K562 (cell line): ENCODE measurements around the gene XPC. TPM values are rescaled to one million over a fixed set of nuclear protein-coding genes. Genes with fewer than 3 reads are reported as not detected.

ENCODE experiments used
- ATAC-seq: fragments of 200-7000 bp; cut with Tn5 transposase; 3 replicates; pipeline ENCODE4 v1.9.1; 2020; ENCODE audit warnings: moderate library complexity
- BruUV-seq: library from RNA; stranded (reverse); fragments of 400-500 nt; replicated peaks from 2 replicates; lab custom pipeline; 2021; lab: Mats Ljungman, UMichigan
- CTCF ChIA-PET: fragments of 300-600 bp; formaldehyde crosslinking; extraction: SDS; loops from one replicate; lab custom pipeline; 2021; ENCODE audit warnings: low intra/inter-chr PET ratio; lab: Yijun Ruan, JAX
- POLR2A ChIA-PET: fragments of 300-600, 350-650 bp; sonication (Branson Sonifier 250); formaldehyde crosslinking; extraction: SDS; loops from one replicate; lab custom pipeline; 2021; ENCODE audit warnings: antibody characterized with exemption, inconsistent platforms; lab: Yijun Ruan, JAX
- DNase-seq, 4 experiments: peaks; one replicate each; pipeline versions ENCODE4 v3.0.0 to v3.0.0-alpha.2; 2011 to 2018; ENCODE audit warnings: low spot score in 3 of 4, mixed read lengths in 3 of 4; ENCODE audit errors: extremely low read depth in 1 of 4
- FAIRE-seq: peaks from 2 replicates; lab custom pipeline; 2011; peaks lifted over from hg19 to GRCh38; lab: Jason Lieb, UNC
- H2AFZ ChIP-seq: 2 replicates; pipeline ENCODE4 v1.6.0; 2011; ENCODE audit warnings: low read depth, low read length, control low read depth, inconsistent platforms
- H3K27ac ChIP-seq: fragments of 200-600 bp; 3 replicates; pipeline ENCODE4 v1.8.0; 2011; ENCODE audit warnings: low read depth, mild to moderate bottlenecking, control low read depth, inconsistent platforms, low read length, moderate library complexity, mixed read lengths; ENCODE audit errors: extremely low read depth
- H3K27me3 ChIP-seq, 2 experiments: fragments of 300-600 bp in 1 of 2; 2 replicates in 1 of 2; 3 replicates in 1 of 2; pipeline versions ENCODE4 v1.6.0 to v1.8.0; 2011; ENCODE audit warnings: inconsistent platforms in 2 of 2, low read length in 2 of 2, mild to moderate bottlenecking in 1 of 2, mixed read lengths in 1 of 2, moderate library complexity in 1 of 2; ENCODE audit not compliant: control insufficient read depth in 2 of 2, insufficient read depth in 2 of 2
- H3K36me3 ChIP-seq: fragments of 300-600 bp; 3 replicates; pipeline ENCODE4 v1.8.0; 2011; ENCODE audit warnings: mild to moderate bottlenecking, low read length, inconsistent platforms; ENCODE audit not compliant: control insufficient read depth, insufficient read depth
- H3K4me1 ChIP-seq, 2 experiments: fragments of 200-600 bp in 1 of 2; replicated peaks in 1 of 2; 2 replicates in 1 of 2; 3 replicates in 1 of 2; pipeline versions ENCODE4 v1.5.1 to v1.8.0; 2011; ENCODE audit warnings: inconsistent platforms in 2 of 2, low read length in 2 of 2, mild to moderate bottlenecking in 1 of 2, mixed read lengths in 1 of 2, moderate library complexity in 1 of 2; ENCODE audit not compliant: control insufficient read depth in 2 of 2, insufficient read depth in 2 of 2
- H3K4me2 ChIP-seq: 2 replicates; pipeline ENCODE4 v1.6.1; 2011; ENCODE audit warnings: low read length, control low read depth, inconsistent platforms, mixed read lengths; ENCODE audit not compliant: insufficient read depth
- H3K4me3 ChIP-seq: fragments of 200-600 bp; sonication (generic), shearing (Covaris generic); 2 replicates; pipeline ENCODE4 v1.5.1; 2016; ENCODE audit warnings: control low read depth, inconsistent platforms
- H3K79me2 ChIP-seq: fragments of 200-600 bp; 3 replicates; pipeline ENCODE4 v1.8.0; 2011; ENCODE audit warnings: low read length, inconsistent platforms; ENCODE audit not compliant: control insufficient read depth, insufficient read depth
- H3K9ac ChIP-seq, 2 experiments: 2 replicates each; pipeline versions ENCODE4 v1.6.0 to v1.6.1; 2011; ENCODE audit warnings: low read depth in 2 of 2, low read length in 2 of 2, control low read depth in 1 of 2, inconsistent platforms in 1 of 2, mild to moderate bottlenecking in 1 of 2, mixed read lengths in 1 of 2; ENCODE audit not compliant: insufficient read depth in 1 of 2
- H3K9me1 ChIP-seq: one replicate; pipeline ENCODE4 v1.6.0; 2011; ENCODE audit warnings: inconsistent platforms, mild to moderate bottlenecking, low read length, moderate library complexity; ENCODE audit not compliant: control insufficient read depth, insufficient read depth
- H3K9me3 ChIP-seq: replicated peaks from 2 replicates; pipeline ENCODE4 v1.5.1; 2011; ENCODE audit warnings: low read depth, low read length, inconsistent platforms; ENCODE audit not compliant: control insufficient read depth, insufficient read depth
- H4K20me1 ChIP-seq: replicated peaks from 2 replicates; pipeline ENCODE4 v1.6.1; 2011; ENCODE audit warnings: low read length, inconsistent platforms, mixed read lengths; ENCODE audit not compliant: control insufficient read depth, insufficient read depth
- CBX2 ChIP-seq: fragments of 200-600 bp; sonication (generic); IDR thresholded peaks from one replicate; pipeline ENCODE4 v1.6.1; 2012; ENCODE audit warnings: mild to moderate bottlenecking, low read length, inconsistent platforms; ENCODE audit not compliant: insufficient read depth, poor library complexity, severe bottlenecking
- HOXB6 ChIP-seq: fragments of 250-450 bp; sonication (Bioruptor Pico); IDR thresholded peaks from 2 replicates; pipeline ENCODE4 v1.5.1; 2022; ENCODE audit warnings: mild to moderate bottlenecking, borderline replicate concordance
- MYNN ChIP-seq, 2 experiments: sonication (generic); formaldehyde crosslinking in 1 of 2; IDR thresholded peaks; 2 replicates each; pipeline versions ENCODE4 v1.5.0 to v1.6.1; 2016 to 2020; ENCODE audit warnings: antibody characterized with exemption in 1 of 2, missing genetic modification reagents in 1 of 2
- PHF20 ChIP-seq: fragments of 450-650 bp; IDR thresholded peaks from 2 replicates; pipeline ENCODE4 v1.6.1; 2018; ENCODE audit not compliant: partially characterized antibody
- RBFOX2 ChIP-seq: fragments of 200-400 bp; formaldehyde crosslinking; IDR thresholded peaks from 2 replicates; pipeline ENCODE4 v1.6.1; 2017; ENCODE audit warnings: low read depth, mild to moderate bottlenecking, low read length, moderate library complexity
- STAT5A ChIP-seq: IDR thresholded peaks from 2 replicates; pipeline ENCODE4 v1.6.1; 2012; ENCODE audit warnings: low read length, inconsistent platforms, borderline replicate concordance
- ZFPM2 ChIP-seq: fragments of 250-450 bp; sonication (Bioruptor Pico); IDR thresholded peaks from 2 replicates; pipeline ENCODE4 v1.5.1; 2022; ENCODE audit warnings: mild to moderate bottlenecking
- ZNF766 ChIP-seq: fragments of 200-800 bp; sonication (Bioruptor generic); conservative IDR thresholded peaks from 2 replicates; pipeline ENCODE4 v1.6.1; 2016; ENCODE audit warnings: missing genetic modification characterization, missing compliant biosample characterization
- WGBS: fragments of 100-300 bp; shearing (Covaris generic); methylation state at CpG from one replicate; pipeline ENCODE4 v1.1.6; 2016; ENCODE audit warnings: low coverage, mixed read lengths; ENCODE audit not compliant: insufficient coverage; ENCODE audit errors: missing lambda C conversion rate; 5-methylcytosine and 5-hydroxymethylcytosine counted together
- in situ Hi-C: fragments of 300-500 bp; cut with MboI; formaldehyde crosslinking; loops from 4 replicates; pipeline ENCODE4 v1.15.0; 2018; ENCODE audit warnings: inconsistent platforms, mixed read lengths
- intact Hi-C: fragments of 100-400 bp; cut with micrococcal nuclease; formaldehyde crosslinking; loops from 2 replicates; pipeline ENCODE4 v1.14.2; 2022
- polyA plus RNA-seq, 8 experiments: library from polyadenylated mRNA; depleted of rRNA in 4 of 8; stranded (reverse) in 5 of 8; unstranded in 3 of 8; fragments of >200 nt; fragmentation: Nextera tagmentation in 2 of 8; fragmentation: Illumina TruSeq in 1 of 8; extraction: Ambion mirVana in 2 of 8; extraction: Trizol in 1 of 8; gene quantifications; 2 replicates each; pipeline versions ENCODE4 v1.2.1 to v1.2.3, GENCODE V29; 2011 to 2014; ENCODE audit warnings: inconsistent platforms in 1 of 8, missing spikeins in 1 of 8
- total RNA-seq, 7 experiments: library from RNA; depleted of rRNA in 6 of 7; stranded (reverse); fragments of >200 nt in 6 of 7; fragmentation: Illumina TruSeq in 2 of 7; extraction: Trizol in 2 of 7; gene quantifications; 2 replicates each; pipeline versions ENCODE4 v1.2.1 to v1.2.3, GENCODE V29; 2011 to 2021; ENCODE audit warnings: low replicate concordance in 1 of 7

XPC gene
- total and polyA plus RNA-seq, 9 of the 15 experiments (the other 6 are each of a cell fraction or from before 2014, with no cell fraction given), result 3.8 to 54.7 (median 41.3) TPM

GRCh38 chr3:14183015-14183577 is 4.7 kb upstream of the XPC start:
- BruUV-seq, result no TSS peak
- intact Hi-C loops (no loop called here), in situ Hi-C loops (no loop called here)
- Histone ChIP-seq H3K4me3 (no peak overlapping the region), H3K4me1 (peaks cover 7 to 14% of the 10 kb centered on the region in 2 experiments; a peak in 4 of 5 replicates), H3K9me3 (no peaks in the 10 kb centered on the region), H3K9me1 (no peaks in the 10 kb centered on the region), H3K27me3 (no peaks in the 10 kb centered on the region), H3K36me3 (peaks cover 70% of the 10 kb centered on the region), H3K79me2 (peaks cover 78% of the 10 kb centered on the region), H4K20me1 (no peaks in the 10 kb centered on the region), H3K27ac (no peak overlapping the region), H2AFZ (no peak overlapping the region), H3K4me2 (no peak overlapping the region), H3K9ac (0 out of 4 replicates have a peak overlapping the region, but pooled peaks of 1 of the 2 experiments have one; percentile 6)
- 47% methylated on average over 2 of the region's 2 CpGs for WGBS
- FAIRE-seq, result no peak
- TF ChIP-seq ZNF766 (CRISPR knock-in tag), result no peak
- no peak for TF ChIP-seq CBX2
- no peak for TF ChIP-seq STAT5A
- no peak for TF ChIP-seq RBFOX2
- TF ChIP-seq ZFPM2 (CRISPR knock-in tag), result no peak
- peak; percentile 98 for TF ChIP-seq MYNN (IDR thresholded peaks at IDR 0.05)
- no peak for TF ChIP-seq MYNN (CRISPR knock-in tag; IDR thresholded peaks at IDR 0.05)
- no peak for TF ChIP-seq PHF20
- no peak for TF ChIP-seq HOXB6 (CRISPR knock-in tag)
- ChIA-PET POLR2A (interaction anchor here (0.5 to 1.1 kb wide), 4 partner anchors 18 to 233 kb away, joined by 3 to 5 read pairs (median 4); no protein-coding TSS in a partner anchor), CTCF (no interaction called here)
- no peak for DNase-seq
- no peak for ATAC-seq
